Smooth muscle cell (in vitro differentiated cells): Measurements from ENCODE around the gene FRMPD1. TPM values are rescaled to one million over a fixed set of nuclear protein-coding genes. Genes with fewer than 3 reads are reported as not detected.

Experiments used
- polyA plus RNA-seq: library from polyadenylated mRNA; unstranded; fragments of >200 nt; fragmentation: Nextera tagmentation; extraction: Ambion mirVana; gene quantifications from 2 replicates; pipeline ENCODE4 v1.2.1, GENCODE V29; 2016
- total RNA-seq: library from RNA; depleted of rRNA; stranded (reverse); fragments of >200 nt; gene quantifications from 2 replicates; pipeline ENCODE4 v1.2.3, GENCODE V29; 2014

FRMPD1 gene
- total and polyA plus RNA-seq, 2 experiments from 2014 or later = 0.22 TPM; not detected in 1

Other genes with a start within 250 kb of the FRMPD1 start
- gene GRHPR, start 228.3 kb upstream of the FRMPD1 start, total RNA-seq = 97.5 and 128 TPM in 2 replicates
- 89.3 and 118 TPM in 2 replicates for gene GRHPR, start 228.3 kb upstream of the FRMPD1 start, polyA plus RNA-seq
- gene ZBTB5, start 185.5 kb upstream of the FRMPD1 start, total RNA-seq = 21.8 and 29.0 TPM in 2 replicates
- gene ZBTB5, start 185.5 kb upstream of the FRMPD1 start, polyA plus RNA-seq = 4.2 and 4.3 TPM in 2 replicates
- gene POLR1E, start 165.0 kb upstream of the FRMPD1 start, total RNA-seq = 10.9 and 16.8 TPM in 2 replicates
- gene POLR1E, start 165.0 kb upstream of the FRMPD1 start, polyA plus RNA-seq = 9.0 and 12.6 TPM in 2 replicates
- gene FBXO10, start 74.6 kb upstream of the FRMPD1 start, total RNA-seq = 3.5 and 6.4 TPM in 2 replicates
- 4.8 and 7.0 TPM in 2 replicates for gene FBXO10, start 74.6 kb upstream of the FRMPD1 start, polyA plus RNA-seq
- 194 and 220 TPM in 2 replicates for gene TOMM5, start 58.4 kb upstream of the FRMPD1 start, total RNA-seq
- gene TOMM5, start 58.4 kb upstream of the FRMPD1 start, polyA plus RNA-seq = 221 and 296 TPM in 2 replicates
- gene TRMT10B, start 102.9 kb downstream of the FRMPD1 start, total RNA-seq = 1.2 and 2.7 TPM in 2 replicates
- gene TRMT10B, start 102.9 kb downstream of the FRMPD1 start, polyA plus RNA-seq = 6.4 and 8.1 TPM in 2 replicates
- gene EXOSC3, start 134.1 kb downstream of the FRMPD1 start, total RNA-seq = 21.6 and 22.9 TPM in 2 replicates
- 22.6 and 38.2 TPM in 2 replicates for gene EXOSC3, start 134.1 kb downstream of the FRMPD1 start, polyA plus RNA-seq
- gene DCAF10, start 149.8 kb downstream of the FRMPD1 start, total RNA-seq = 70.8 and 77.0 TPM in 2 replicates
- gene DCAF10, start 149.8 kb downstream of the FRMPD1 start, polyA plus RNA-seq = 34.6 and 35.6 TPM in 2 replicates